ENCODE data around the gene STXBP2.

STXBP2 gene

DNA sequence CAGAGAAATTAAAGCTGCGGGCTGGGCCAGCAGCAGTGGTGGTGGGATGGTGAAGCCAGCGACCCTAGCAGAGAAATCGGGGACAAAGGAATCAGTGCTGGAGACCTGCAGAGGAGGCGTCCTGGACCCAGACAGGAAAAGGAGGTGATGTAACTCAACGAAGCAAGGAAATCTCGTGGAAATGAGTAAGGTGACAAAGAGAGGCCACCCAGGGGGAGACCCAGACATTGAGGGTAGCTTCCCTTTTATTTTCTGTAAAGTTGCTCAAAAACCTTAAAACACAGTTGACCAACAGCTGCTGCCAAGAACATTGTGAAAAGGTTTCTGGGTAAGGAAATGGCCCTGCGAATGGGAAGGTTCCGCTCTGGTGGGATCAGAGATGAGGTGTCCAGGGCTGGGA lies 18.7 kb downstream of the STXBP2 start:
- no peak for DNase-seq

- DNase-seq, result no peak
These were observed 20.3 kb downstream of the STXBP2 start for GRCh38 chr19:7657131-7657751.

- peak in 1 of 14 donors; percentile 9 for DNase-seq
These were observed 21.3 kb downstream of the STXBP2 start for GRCh38 chr19:7658219-7658686.

GRCh38 chr19:7661744-7662538 lies 25.0 kb downstream of the STXBP2 start:
- no peak for DNase-seq

DNA sequence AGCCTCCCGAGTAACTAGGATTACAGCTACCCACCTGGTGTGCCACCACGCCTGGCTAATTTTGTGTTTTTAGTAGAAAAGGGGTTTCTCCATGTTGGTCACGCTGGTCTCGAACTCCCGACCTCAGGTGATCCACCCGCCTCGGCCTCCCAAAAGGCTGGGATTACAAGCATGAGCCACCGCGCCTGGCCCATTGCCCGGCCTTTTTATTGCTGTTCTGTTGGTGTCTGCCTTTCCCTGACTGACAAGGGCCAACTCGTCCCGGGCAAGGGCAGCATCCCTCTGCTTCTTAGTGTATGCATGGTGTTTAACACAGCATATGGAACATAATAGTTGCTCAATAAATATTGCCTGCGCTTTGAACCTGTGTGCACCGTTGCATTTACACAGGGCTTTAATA lies 25.7 kb downstream of the STXBP2 start:
- no peak for DNase-seq

- DNase-seq, result no peak
These were observed 26.8 kb downstream of the STXBP2 start for GRCh38 chr19:7663706-7664105.

DNA sequence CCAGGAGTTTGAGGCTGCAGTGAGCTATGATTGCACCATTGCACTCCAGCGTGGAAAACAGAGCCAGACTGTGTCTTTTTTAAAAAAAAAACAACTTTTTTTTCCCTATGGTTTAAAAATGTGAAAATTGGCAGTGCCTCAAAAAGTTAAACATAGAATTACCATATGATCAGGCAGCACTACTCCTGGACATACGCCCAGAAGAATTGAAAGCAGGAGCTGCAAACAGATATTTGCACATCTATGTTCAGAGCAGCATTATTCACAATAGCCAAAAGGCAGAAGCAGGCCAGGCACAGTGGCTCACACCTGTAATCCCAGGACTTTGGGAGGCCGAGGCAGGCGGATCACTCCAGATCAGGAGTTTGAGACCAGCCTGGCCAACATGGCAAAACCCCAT lies 28.2 kb downstream of the STXBP2 start:
- DNase-seq, result no peak

- DNase-seq, result no peak
These were observed 31.9 kb downstream of the STXBP2 start, which contains the start of gene RETN for GRCh38 chr19:7668842-7669241. Gene RETN (plus strand): TSS chr19:7669049. CDS start chr19:7669327, 278 bp downstream.

DNA sequence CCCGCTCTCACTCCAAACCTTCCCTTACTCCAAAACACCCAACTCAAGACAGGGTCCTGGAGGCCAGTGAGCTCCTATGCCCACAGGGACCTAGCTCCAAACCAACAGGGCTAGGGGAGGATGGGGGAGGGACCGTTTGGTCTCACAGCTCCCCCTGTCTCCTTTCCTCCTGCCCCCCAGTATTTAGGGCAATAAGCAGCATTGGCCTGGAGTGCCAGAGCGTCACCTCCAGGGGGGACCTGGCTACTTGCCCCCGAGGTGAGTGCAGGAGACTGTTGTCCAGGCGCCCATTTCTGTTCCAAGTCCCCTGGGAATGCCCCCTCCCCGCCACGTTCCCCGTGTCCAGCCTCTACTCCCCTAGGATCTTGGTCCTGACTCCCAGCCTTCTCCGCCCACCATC lies 32.7 kb downstream of the STXBP2 start:
- DNase-seq, result no peak

GRCh38 chr19:7670150-7670783 lies 33.4 kb downstream of the STXBP2 start:
- no peak for DNase-seq

DNA sequence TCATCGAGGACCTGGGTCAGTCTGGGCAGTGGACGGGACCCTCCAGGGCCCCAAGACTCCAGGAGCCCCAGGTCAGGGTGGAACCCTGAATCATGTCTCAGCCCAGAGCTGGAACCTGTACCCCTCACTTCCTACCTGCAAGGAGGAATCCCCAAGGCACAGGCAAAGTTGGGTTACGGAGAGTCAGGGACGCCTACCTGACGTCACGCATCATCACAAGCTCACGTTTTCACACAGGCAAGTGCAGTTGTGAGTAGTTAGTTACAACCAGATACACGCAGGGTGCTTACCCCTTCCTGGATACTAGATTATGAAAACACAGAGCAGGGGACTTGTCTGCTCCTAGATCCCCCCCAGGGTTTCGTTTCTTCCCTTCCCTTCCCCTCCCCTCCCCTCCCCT lies 33.9 kb downstream of the STXBP2 start:
- DNase-seq, result no peak

DNA sequence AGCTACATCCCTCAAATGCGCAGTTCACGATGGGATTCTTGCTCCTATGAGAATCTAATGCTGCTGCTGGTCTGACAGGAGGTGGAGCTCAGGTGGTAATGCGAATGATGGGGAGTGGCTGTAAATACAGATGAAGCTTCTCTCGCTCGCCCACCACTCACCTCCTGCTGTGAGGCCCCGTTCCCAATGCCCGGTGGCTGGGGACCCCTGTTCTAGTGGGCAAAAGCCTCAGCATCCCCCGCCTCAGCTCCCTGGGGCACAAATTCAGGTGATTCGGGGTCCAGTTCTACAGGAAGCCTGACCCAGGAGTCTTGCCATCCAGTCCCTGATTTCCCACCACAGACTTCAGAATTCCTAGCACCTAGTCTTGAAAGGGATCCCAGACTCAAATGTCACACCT lies 35.6 kb downstream of the STXBP2 start:
- DNase-seq, result no peak

- peak in 2 of 14 donors; percentile 10 to 28 for DNase-seq
These were observed 37.4 kb downstream of the STXBP2 start for GRCh38 chr19:7674010-7675005.

GRCh38 chr19:7676376-7676775 lies 39.5 kb downstream of the STXBP2 start:
- no peak for DNase-seq

GRCh38 chr19:7676854-7677253 lies 39.9 kb downstream of the STXBP2 start, which contains the start of gene MCEMP1:
Gene MCEMP1 (plus strand): TSS chr19:7677090. CDS start chr19:7677121, 31 bp downstream.
- DNase-seq, result no peak

DNA sequence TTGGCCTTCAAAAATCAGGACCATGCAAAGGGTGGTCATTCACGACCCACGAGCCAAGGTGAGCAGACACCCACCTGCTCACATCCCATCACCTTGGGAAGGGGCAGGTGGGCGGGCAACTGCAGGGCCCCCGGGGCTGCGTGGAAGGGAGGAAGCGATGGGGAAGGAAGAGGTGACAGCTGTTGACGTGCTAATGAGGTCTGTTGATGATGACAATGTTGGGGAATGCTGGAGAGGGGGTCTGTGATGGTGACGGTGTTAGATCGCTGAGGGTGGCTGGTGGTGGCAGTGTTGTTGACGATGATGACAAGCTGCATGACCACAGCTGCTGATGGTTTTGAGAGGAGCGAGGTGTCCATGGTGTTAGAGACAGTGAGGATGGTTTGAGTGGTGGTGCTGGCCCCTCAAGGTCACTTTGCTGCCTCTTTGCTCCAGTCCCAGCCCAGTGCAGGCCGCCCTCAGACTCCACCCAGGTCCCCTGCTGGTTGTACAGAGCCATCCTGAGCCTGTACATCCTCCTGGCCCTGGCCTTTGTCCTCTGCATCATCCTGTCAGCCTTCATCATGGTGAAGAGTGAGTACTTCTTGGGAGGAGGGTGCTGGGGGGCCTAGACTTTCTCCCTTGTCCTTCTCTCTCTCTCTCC lies 40.9 kb downstream of the STXBP2 start:
- DNase-seq, result no peak

DNA sequence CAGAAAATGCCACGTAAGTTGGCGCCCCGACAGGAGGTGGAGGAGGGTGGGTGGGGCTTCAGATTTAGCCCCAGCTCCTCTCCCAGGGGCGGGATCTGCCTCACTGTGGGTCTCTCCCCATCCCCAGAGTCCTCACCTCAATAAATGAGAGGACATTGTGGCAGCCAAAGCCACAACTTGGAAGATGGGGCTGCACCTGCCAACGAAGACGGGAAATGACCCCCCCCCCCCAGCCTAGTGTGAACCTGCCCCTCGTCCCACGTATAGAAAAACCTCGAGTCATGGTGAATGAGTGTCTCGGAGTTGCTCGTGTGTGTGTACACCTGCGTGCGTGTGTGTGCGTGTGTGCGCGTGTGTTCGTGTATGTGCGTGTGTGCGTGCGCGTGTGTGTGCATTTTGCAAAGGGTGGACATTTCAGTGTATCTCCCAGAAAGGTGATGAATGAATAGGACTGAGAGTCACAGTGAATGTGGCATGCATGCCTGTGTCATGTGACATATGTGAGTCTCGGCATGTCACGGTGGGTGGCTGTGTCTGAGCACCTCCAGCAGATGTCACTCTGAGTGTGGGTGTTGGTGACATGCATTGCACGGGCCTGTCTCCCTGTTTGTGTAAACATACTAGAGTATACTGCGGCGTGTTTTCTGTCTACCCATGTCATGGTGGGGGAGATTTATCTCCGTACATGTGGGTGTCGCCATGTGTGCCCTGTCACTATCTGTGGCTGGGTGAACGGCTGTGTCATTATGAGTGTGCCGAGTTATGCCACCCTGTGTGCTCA lies 42.3 kb downstream of the STXBP2 start:
- peak in 3 of 14 donors; percentile 5 to 63 (median 5) for DNase-seq

- DNase-seq, result no peak
These were observed 43.1 kb downstream of the STXBP2 start for GRCh38 chr19:7679771-7680605.

GRCh38 chr19:7680606-7681339 lies 43.9 kb downstream of the STXBP2 start, which contains the start of gene TRAPPC5:
Gene TRAPPC5 (plus strand): TSS chr19:7680833. CDS start chr19:7682254, 1,421 bp downstream.
- DNase-seq, result peak; percentile 8 to 91 (median 72)
